ENCODE measurements around the gene DEGS2. TPM values are rescaled to one million over a fixed set of nuclear protein-coding genes. Genes with fewer than 3 reads are reported as not detected.

Gene DEGS2
- total and polyA plus RNA-seq, 2 of the 13 experiments (the other 11 are each of a cell fraction or from before 2014, with no cell fraction given): 0.09 TPM

DNA sequence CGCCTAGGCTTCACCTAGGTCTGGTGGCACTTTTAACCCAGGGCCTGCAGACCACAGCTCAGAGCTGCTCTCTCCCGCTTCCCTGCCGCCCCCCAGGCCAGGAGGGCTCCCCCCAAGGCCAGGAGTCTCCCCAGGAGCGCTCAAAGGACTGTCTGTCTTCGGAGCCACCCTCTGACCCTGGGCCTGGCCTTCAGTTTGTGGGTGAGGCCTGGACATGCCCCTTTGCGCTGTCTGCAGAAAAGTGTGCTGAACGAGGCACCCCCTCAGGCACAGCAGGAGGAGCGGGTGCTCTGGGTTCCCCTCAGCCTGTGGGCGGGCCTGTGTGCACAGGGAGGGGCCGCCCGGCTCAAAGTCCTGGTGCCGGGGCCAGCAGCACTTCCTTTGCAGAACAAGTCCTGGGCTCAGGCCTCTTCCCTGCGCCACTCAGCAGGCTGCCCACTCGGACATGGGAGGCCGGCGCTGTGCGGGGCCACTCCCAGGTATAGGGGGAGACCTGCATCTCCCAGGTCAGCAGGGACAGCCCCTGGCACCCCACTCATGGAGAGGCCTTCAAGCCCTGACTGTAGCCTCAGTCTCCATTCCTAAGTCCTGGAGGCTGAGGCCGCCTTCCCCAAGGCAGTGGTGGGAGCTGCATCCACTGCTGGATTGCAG, 14.3 kb downstream of the DEGS2 start (continued):
- TF ChIP-seq, protein P1, sequence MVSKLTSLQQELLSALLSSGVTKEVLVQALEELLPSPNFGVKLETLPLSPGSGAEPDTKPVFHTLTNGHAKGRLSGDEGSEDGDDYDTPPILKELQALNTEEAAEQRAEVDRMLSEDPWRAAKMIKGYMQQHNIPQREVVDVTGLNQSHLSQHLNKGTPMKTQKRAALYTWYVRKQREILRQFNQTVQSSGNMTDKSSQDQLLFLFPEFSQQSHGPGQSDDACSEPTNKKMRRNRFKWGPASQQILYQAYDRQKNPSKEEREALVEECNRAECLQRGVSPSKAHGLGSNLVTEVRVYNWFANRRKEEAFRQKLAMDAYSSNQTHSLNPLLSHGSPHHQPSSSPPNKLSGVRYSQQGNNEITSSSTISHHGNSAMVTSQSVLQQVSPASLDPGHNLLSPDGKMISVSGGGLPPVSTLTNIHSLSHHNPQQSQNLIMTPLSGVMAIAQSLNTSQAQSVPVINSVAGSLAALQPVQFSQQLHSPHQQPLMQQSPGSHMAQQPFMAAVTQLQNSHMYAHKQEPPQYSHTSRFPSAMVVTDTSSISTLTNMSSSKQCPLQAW (CRISPR knock-in tag; IDR thresholded peaks at IDR 0.05): no peak
- TF ChIP-seq SOX6 (IDR thresholded peaks at IDR 0.05): no peak
- no peak for TF ChIP-seq SOX6 (CRISPR knock-in tag; IDR thresholded peaks at IDR 0.05)
- TF ChIP-seq KLF11 (CRISPR knock-in tag; IDR thresholded peaks at IDR 0.05): no peak; the same call in 1 of the 2 replicates
- TF ChIP-seq, protein P2, sequence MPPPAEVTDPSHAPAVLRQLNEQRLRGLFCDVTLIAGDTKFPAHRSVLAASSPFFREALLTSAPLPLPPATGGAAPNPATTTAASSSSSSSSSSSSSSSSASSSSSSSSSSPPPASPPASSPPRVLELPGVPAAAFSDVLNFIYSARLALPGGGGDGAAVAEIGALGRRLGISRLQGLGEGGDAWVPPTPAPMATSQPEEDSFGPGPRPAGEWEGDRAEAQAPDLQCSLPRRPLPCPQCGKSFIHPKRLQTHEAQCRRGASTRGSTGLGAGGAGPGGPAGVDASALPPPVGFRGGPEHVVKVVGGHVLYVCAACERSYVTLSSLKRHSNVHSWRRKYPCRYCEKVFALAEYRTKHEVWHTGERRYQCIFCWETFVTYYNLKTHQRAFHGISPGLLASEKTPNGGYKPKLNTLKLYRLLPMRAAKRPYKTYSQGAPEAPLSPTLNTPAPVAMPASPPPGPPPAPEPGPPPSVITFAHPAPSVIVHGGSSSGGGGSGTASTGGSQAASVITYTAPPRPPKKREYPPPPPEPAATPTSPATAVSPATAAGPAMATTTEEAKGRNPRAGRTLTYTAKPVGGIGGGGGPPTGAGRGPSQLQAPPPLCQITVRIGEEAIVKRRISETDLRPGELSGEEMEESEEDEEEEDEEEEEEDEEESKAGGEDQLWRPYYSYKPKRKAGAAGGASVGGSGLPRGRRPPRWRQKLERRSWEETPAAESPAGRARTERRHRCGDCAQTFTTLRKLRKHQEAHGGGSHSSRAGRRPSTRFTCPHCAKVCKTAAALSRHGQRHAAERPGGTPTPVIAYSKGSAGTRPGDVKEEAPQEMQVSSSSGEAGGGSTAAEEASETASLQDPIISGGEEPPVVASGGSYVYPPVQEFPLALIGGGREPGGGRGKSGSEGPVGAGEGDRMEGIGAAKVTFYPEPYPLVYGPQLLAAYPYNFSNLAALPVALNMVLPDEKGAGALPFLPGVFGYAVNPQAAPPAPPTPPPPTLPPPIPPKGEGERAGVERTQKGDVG (CRISPR knock-in tag; IDR thresholded peaks at IDR 0.05; ENCODE audit: borderline replicate concordance): no peak; the same call in 1 of the 2 replicates
- peak; percentile 40 for TF ChIP-seq TEAD3 (CRISPR knock-in tag; optimal IDR thresholded peaks at IDR 0.05; ENCODE audit: borderline replicate concordance)
- TF ChIP-seq GPN1 (CRISPR knock-in tag; IDR thresholded peaks at IDR 0.05; ENCODE audit: borderline replicate concordance): no peak
- TF ChIP-seq, protein P3, sequence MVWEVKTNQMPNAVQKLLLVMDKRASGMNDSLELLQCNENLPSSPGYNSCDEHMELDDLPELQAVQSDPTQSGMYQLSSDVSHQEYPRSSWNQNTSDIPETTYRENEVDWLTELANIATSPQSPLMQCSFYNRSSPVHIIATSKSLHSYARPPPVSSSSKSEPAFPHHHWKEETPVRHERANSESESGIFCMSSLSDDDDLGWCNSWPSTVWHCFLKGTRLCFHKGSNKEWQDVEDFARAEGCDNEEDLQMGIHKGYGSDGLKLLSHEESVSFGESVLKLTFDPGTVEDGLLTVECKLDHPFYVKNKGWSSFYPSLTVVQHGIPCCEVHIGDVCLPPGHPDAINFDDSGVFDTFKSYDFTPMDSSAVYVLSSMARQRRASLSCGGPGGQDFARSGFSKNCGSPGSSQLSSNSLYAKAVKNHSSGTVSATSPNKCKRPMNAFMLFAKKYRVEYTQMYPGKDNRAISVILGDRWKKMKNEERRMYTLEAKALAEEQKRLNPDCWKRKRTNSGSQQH (CRISPR knock-in tag; IDR thresholded peaks at IDR 0.05; ENCODE audit: low read depth): no peak
- peak; percentile 75 for TF ChIP-seq MED1 (CRISPR knock-in tag; IDR thresholded peaks at IDR 0.05)
- TF ChIP-seq, protein P4, sequence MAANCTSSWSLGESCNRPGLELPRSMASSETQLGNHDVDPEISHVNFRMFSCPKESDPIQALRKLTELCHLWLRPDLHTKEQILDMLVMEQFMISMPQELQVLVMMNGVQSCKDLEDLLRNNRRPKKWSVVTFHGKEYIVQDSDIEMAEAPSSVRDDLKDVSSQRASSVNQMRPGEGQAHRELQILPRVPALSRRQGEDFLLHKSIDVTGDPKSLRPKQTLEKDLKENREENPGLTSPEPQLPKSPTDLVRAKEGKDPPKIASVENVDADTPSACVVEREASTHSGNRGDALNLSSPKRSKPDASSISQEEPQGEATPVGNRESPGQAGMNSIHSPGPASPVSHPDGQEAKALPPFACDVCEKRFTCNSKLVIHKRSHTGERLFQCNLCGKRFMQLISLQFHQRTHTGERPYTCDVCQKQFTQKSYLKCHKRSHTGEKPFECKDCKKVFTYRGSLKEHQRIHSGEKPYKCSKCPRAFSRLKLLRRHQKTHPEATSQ (CRISPR knock-in tag; IDR thresholded peaks at IDR 0.05; ENCODE audit: borderline replicate concordance): no peak
- peak; percentile 56; the same call in 1 of the 2 replicates for TF ChIP-seq ELF1 (CRISPR knock-in tag; IDR thresholded peaks at IDR 0.05)
- TF ChIP-seq, protein P5, sequence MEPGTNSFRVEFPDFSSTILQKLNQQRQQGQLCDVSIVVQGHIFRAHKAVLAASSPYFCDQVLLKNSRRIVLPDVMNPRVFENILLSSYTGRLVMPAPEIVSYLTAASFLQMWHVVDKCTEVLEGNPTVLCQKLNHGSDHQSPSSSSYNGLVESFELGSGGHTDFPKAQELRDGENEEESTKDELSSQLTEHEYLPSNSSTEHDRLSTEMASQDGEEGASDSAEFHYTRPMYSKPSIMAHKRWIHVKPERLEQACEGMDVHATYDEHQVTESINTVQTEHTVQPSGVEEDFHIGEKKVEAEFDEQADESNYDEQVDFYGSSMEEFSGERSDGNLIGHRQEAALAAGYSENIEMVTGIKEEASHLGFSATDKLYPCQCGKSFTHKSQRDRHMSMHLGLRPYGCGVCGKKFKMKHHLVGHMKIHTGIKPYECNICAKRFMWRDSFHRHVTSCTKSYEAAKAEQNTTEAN (CRISPR knock-in tag; conservative IDR thresholded peaks at IDR 0.05): no peak
- TF ChIP-seq ZNF547 (CRISPR knock-in tag; IDR thresholded peaks at IDR 0.05): no peak; the same call in 1 of the 2 replicates
- TF ChIP-seq, protein P6, sequence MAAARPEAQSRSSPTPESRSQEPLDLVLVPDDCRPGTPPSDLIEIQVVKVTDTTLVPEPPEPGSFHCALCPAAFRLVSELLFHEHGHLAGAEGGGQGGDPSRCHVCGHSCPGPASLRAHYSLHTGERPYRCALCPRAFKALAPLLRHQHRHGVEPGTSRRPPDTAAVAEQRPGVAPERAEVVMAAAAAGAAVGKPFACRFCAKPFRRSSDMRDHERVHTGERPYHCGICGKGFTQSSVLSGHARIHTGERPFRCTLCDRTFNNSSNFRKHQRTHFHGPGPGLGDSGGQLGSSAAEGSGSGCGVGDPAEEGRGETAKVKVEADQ (CRISPR knock-in tag; IDR thresholded peaks at IDR 0.05; ENCODE audit: borderline replicate concordance): no peak
- no peak for TF ChIP-seq ZNF225 (CRISPR knock-in tag; IDR thresholded peaks at IDR 0.05)
- TF ChIP-seq FOXA3 (CRISPR knock-in tag; IDR thresholded peaks at IDR 0.05): peak; percentile 62
- no peak for TF ChIP-seq RFX1 (IDR thresholded peaks at IDR 0.05)
- TF ChIP-seq ZFP1 (CRISPR knock-in tag; IDR thresholded peaks at IDR 0.05): 0 out of 2 replicates have a peak, but pooled peaks have one; percentile 39
- TF ChIP-seq NFKBIZ (CRISPR knock-in tag; IDR thresholded peaks at IDR 0.05): no peak
- no peak for TF ChIP-seq ZNF652 (CRISPR knock-in tag; IDR thresholded peaks at IDR 0.05; ENCODE audit: borderline replicate concordance, low read depth)

Measured in HepG2 (cell line).